Measurements from ENCODE around the gene ZMAT5.

Gene ZMAT5

DNA sequence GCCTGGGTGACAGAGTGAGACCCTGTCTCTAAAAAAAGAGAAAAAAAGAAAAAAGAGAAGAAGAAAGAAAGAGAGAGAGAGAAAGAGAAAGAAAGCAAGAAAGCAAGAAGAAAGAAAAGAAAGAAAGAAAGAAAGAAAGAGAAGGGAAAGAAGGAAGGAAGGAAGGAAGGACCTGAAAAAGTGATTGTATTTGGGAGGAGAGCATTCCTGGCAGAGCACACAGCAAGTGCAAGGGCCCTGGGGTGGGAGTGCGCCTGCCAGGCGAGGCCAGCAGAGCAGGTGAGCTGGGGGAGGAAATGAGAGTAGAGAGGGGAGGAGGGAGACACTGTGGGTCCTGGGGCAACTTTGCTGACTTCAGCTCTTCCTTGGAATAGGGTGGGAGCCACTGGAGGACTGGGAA lies 54.7 kb downstream of the ZMAT5 start:
- CTCF ChIA-PET = interaction anchor here (2.0 kb wide), 1 partner anchor 10 kb away, joined by 6 read pairs; no protein-coding TSS in a partner anchor
- H3K36me3 ChIP-seq (ENCODE audit: control insufficient read depth in 4 of 4, insufficient read depth in 4 of 4, low read length in 3 of 4) = no peaks in the 10 kb centered on the region
- POLR2A ChIA-PET = no interaction called here

DNA sequence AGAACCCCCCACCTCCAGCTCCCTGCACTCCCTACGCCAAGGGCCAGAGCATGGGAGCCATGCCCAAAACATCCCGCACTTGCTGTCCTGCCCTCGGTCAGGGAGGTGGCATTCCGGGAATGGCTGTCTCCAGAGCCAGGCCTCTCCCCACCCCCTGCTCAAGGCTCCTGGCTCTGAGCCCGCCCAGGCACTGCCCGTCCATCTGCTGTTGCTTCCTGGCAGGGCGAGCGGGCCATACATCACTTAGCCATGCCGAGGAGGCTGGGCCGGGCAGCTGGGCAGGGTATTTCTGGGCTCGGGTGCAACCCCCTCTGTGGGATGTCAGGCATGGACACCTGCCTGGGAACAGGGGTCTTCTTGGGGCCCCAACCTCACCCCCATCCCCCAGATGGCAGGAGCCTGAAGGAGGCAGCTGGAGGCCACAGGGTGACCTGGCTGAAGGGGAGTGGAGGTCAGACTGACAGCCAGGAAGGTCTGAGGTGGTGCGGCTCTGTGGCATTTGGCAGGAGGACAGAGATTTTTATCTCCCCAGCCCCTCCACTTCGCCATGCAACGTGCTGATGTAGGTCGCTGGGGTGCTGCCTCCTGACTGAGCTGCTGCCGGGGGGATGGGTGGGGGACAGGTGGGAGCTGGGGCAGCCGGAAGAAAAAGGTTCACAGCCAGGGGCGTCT lies 55.7 kb downstream of the ZMAT5 start:
- Histone ChIP-seq H3K9me3 (ENCODE audit: control extremely low read depth in 1 of 5, control insufficient read depth in 4 of 5, insufficient read depth in 2 of 5, low read depth in 1 of 5, low read length in 4 of 5) (no peaks in the 10 kb centered on the region), H3K27ac (ENCODE audit: insufficient read depth in 1 of 2, low read depth in 1 of 2, low read length in 2 of 2, poor library complexity in 1 of 2, severe bottlenecking in 2 of 2) (no peak overlapping the region), H3K36me3 (ENCODE audit: control insufficient read depth in 4 of 4, insufficient read depth in 4 of 4, low read length in 3 of 4) (no peaks in the 10 kb centered on the region), H3K4me1 (ENCODE audit: control extremely low read depth in 1 of 4, control insufficient read depth in 4 of 4, insufficient read depth in 4 of 4, low read length in 3 of 4) (peaks cover 0 to 6% (median 0%) of the 10 kb centered on the region in 4 experiments), H3K4me3 (ENCODE audit: control insufficient read depth in 1 of 7, extremely low read depth in 1 of 7, insufficient read depth in 4 of 7, low read depth in 2 of 7, low read length in 6 of 7) (no peak overlapping the region), H3K27me3 (replicated peaks in 2 of 5; ENCODE audit: control insufficient read depth in 4 of 5, insufficient read depth in 5 of 5, low read length in 4 of 5) (peaks cover 0 to 28% (median 12%) of the 10 kb centered on the region in 5 experiments)
- no peak for DNase-seq
- ChIA-PET POLR2A (no interaction called here), CTCF (interaction anchor here (0.8 to 2.0 kb wide), 2 partner anchors 9 to 294 kb away, joined by 3 to 6 read pairs; no protein-coding TSS in a partner anchor)
- WGBS (ENCODE audit: insufficient coverage) = 73% methylated on average over 6 of the region's 18 CpGs

More for the DNA sequence above, 54.7 kb downstream of the ZMAT5 start:
- Histone ChIP-seq H3K9me3 (ENCODE audit: control extremely low read depth in 1 of 5, control insufficient read depth in 4 of 5, insufficient read depth in 2 of 5, low read depth in 1 of 5, low read length in 4 of 5) (no peaks in the 10 kb centered on the region), H3K4me3 (ENCODE audit: control insufficient read depth in 1 of 7, extremely low read depth in 1 of 7, insufficient read depth in 4 of 7, low read depth in 2 of 7, low read length in 6 of 7) (no peak overlapping the region), H3K4me1 (ENCODE audit: control extremely low read depth in 1 of 4, control insufficient read depth in 4 of 4, insufficient read depth in 4 of 4, low read length in 3 of 4) (peaks cover 0 to 4% (median 0%) of the 10 kb centered on the region in 4 experiments), H3K27ac (ENCODE audit: insufficient read depth in 1 of 2, low read depth in 1 of 2, low read length in 2 of 2, poor library complexity in 1 of 2, severe bottlenecking in 2 of 2) (no peak overlapping the region), H3K27me3 (replicated peaks in 2 of 5; ENCODE audit: control insufficient read depth in 4 of 5, insufficient read depth in 5 of 5, low read length in 4 of 5) (peaks cover 0 to 33% (median 11%) of the 10 kb centered on the region in 5 experiments)
- 94% methylated on average over 2 of the region's 2 CpGs for WGBS (ENCODE audit: insufficient coverage)
- DNase-seq = no peak

DNA sequence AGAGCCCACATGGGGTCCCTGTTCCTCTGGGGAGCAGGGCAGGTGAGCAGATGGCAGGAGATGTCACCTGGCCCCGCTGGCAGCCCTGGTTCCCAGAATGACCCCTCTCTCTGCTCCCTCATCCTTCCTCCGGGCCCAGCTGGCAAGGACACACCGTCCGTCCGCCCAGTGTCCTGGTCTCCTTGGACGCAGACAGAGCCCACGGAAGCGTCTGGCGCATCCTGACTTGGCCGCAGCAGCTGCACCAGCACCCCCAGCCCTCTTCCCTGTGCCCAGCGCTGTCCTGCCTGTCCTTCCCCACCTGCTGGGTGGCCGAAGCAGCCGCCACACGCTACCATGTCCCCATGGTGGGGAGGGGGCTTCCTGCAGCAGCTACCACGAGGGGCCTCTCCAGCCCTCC lies 56.6 kb downstream of the ZMAT5 start:
- 84% methylated on average over 10 of the region's 15 CpGs for WGBS (ENCODE audit: insufficient coverage)
- Histone ChIP-seq H3K4me1 (ENCODE audit: control extremely low read depth in 1 of 4, control insufficient read depth in 4 of 4, insufficient read depth in 4 of 4, low read length in 3 of 4) (peaks cover 0 to 6% (median 0%) of the 10 kb centered on the region in 4 experiments), H3K36me3 (ENCODE audit: control insufficient read depth in 4 of 4, insufficient read depth in 4 of 4, low read length in 3 of 4) (no peaks in the 10 kb centered on the region), H3K4me3 (ENCODE audit: control insufficient read depth in 1 of 7, extremely low read depth in 1 of 7, insufficient read depth in 4 of 7, low read depth in 2 of 7, low read length in 6 of 7) (no peak overlapping the region), H3K27ac (ENCODE audit: insufficient read depth in 1 of 2, low read depth in 1 of 2, low read length in 2 of 2, poor library complexity in 1 of 2, severe bottlenecking in 2 of 2) (no peak overlapping the region), H3K9me3 (ENCODE audit: control extremely low read depth in 1 of 5, control insufficient read depth in 4 of 5, insufficient read depth in 2 of 5, low read depth in 1 of 5, low read length in 4 of 5) (no peaks in the 10 kb centered on the region), H3K27me3 (replicated peaks in 2 of 5; ENCODE audit: control insufficient read depth in 4 of 5, insufficient read depth in 5 of 5, low read length in 4 of 5) (peaks cover 0 to 20% (median 12%) of the 10 kb centered on the region in 5 experiments)
- ChIA-PET CTCF (interaction anchor here (0.8 kb wide), 1 partner anchor 295 kb away, joined by 3 read pairs; no protein-coding TSS in a partner anchor), POLR2A (no interaction called here)
- no peak for DNase-seq

DNA sequence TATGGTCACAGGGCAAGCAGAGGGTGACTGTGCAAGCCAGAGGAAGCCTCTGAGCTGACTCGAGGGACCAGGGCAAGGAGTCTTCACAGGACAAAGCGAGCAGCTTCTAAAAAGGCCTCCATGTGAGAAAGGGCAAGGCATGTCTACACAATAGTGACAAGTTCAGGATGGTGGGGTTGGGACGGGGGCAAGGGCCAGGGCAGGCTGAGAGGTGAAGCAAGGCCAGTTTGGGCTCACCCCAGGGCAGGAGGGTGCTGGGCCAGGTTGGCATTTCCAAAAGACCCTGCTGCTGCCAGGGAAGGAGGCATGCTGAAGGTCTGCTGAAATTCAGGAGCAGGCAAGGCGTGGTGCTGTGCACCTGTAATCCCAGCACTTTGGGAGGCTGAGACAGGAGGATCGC lies 59.3 kb downstream of the ZMAT5 start:
- CTCF ChIA-PET = no interaction called here
- Histone ChIP-seq H3K27me3 (replicated peaks in 2 of 5; ENCODE audit: control insufficient read depth in 4 of 5, insufficient read depth in 5 of 5, low read length in 4 of 5) (peaks cover 0 to 14% (median 4%) of the 10 kb centered on the region in 5 experiments), H3K27ac (ENCODE audit: insufficient read depth in 1 of 2, low read depth in 1 of 2, low read length in 2 of 2, poor library complexity in 1 of 2, severe bottlenecking in 2 of 2) (no peak overlapping the region), H3K36me3 (ENCODE audit: control insufficient read depth in 4 of 4, insufficient read depth in 4 of 4, low read length in 3 of 4) (no peaks in the 10 kb centered on the region), H3K4me1 (ENCODE audit: control extremely low read depth in 1 of 4, control insufficient read depth in 4 of 4, insufficient read depth in 4 of 4, low read length in 3 of 4) (peaks cover 0 to 21% (median 8%) of the 10 kb centered on the region in 4 experiments), H3K4me3 (ENCODE audit: control insufficient read depth in 1 of 7, extremely low read depth in 1 of 7, insufficient read depth in 4 of 7, low read depth in 2 of 7, low read length in 6 of 7) (no peak overlapping the region), H3K9me3 (ENCODE audit: control extremely low read depth in 1 of 5, control insufficient read depth in 4 of 5, insufficient read depth in 2 of 5, low read depth in 1 of 5, low read length in 4 of 5) (no peaks in the 10 kb centered on the region)
- DNase-seq = no peak
- 89% methylated on average over 4 of the region's 5 CpGs for WGBS (ENCODE audit: insufficient coverage)
- POLR2A ChIA-PET = no interaction called here

- ChIA-PET CTCF (no interaction called here), POLR2A (no interaction called here)
- 53% methylated on average over 17 of the region's 18 CpGs for WGBS (ENCODE audit: insufficient coverage)
These were observed 59.8 kb downstream of the ZMAT5 start for GRCh38 chr22:29707010-29707409.

DNA sequence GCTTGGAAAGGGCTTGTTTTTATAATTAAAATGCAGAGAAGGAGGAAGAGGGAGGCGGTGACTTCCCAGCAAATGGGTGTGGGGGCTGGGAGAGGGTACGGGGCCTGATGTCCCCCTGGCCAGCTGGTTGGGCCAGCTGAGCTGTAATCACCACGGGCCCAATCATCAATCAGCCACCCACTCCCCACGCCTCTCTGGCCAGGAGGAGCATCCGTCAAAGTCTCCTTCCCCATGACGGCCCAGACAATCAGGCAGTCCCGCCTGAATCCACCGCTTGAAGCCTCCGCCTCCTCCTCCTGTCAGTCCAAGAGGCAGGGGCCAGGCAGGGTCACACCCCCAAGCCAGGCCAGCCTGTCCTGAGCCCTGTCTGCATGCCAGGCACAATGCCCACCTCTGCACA lies 60.3 kb downstream of the ZMAT5 start:
- Histone ChIP-seq H3K4me3 (ENCODE audit: control insufficient read depth in 1 of 7, extremely low read depth in 1 of 7, insufficient read depth in 4 of 7, low read depth in 2 of 7, low read length in 6 of 7) (no peak overlapping the region), H3K9me3 (ENCODE audit: control extremely low read depth in 1 of 5, control insufficient read depth in 4 of 5, insufficient read depth in 2 of 5, low read depth in 1 of 5, low read length in 4 of 5) (no peaks in the 10 kb centered on the region), H3K27ac (ENCODE audit: insufficient read depth in 1 of 2, low read depth in 1 of 2, low read length in 2 of 2, poor library complexity in 1 of 2, severe bottlenecking in 2 of 2) (no peak overlapping the region), H3K27me3 (replicated peaks in 2 of 5; ENCODE audit: control insufficient read depth in 4 of 5, insufficient read depth in 5 of 5, low read length in 4 of 5) (peaks cover 0 to 12% (median 4%) of the 10 kb centered on the region in 5 experiments), H3K36me3 (ENCODE audit: control insufficient read depth in 4 of 4, insufficient read depth in 4 of 4, low read length in 3 of 4) (no peaks in the 10 kb centered on the region), H3K4me1 (ENCODE audit: control extremely low read depth in 1 of 4, control insufficient read depth in 4 of 4, insufficient read depth in 4 of 4, low read length in 3 of 4) (peaks cover 0 to 31% (median 16%) of the 10 kb centered on the region in 4 experiments)
- WGBS (ENCODE audit: insufficient coverage) = 74% methylated on average over 6 of the region's 9 CpGs
- POLR2A ChIA-PET = interaction anchor here (0.6 kb wide), 1 partner anchor 280 kb away, joined by 3 read pairs; no protein-coding TSS in a partner anchor
- CTCF ChIA-PET = no interaction called here
- no peak for DNase-seq

More at GRCh38 chr22:29707010-29707409, 59.8 kb downstream of the ZMAT5 start:
- H3K27ac ChIP-seq (ENCODE audit: insufficient read depth in 1 of 2, low read depth in 1 of 2, low read length in 2 of 2, poor library complexity in 1 of 2, severe bottlenecking in 2 of 2) = no peak overlapping the region
- H3K36me3 ChIP-seq (ENCODE audit: control insufficient read depth in 4 of 4, insufficient read depth in 4 of 4, low read length in 3 of 4) = no peaks in the 10 kb centered on the region
- H3K9me3 ChIP-seq (ENCODE audit: control extremely low read depth in 1 of 5, control insufficient read depth in 4 of 5, insufficient read depth in 2 of 5, low read depth in 1 of 5, low read length in 4 of 5) = no peaks in the 10 kb centered on the region
- no peak for DNase-seq
- H3K4me1 ChIP-seq (ENCODE audit: control extremely low read depth in 1 of 4, control insufficient read depth in 4 of 4, insufficient read depth in 4 of 4, low read length in 3 of 4) = peaks cover 0 to 25% (median 11%) of the 10 kb centered on the region in 4 experiments
- H3K4me3 ChIP-seq (ENCODE audit: control insufficient read depth in 1 of 7, extremely low read depth in 1 of 7, insufficient read depth in 4 of 7, low read depth in 2 of 7, low read length in 6 of 7) = no peak overlapping the region
- H3K27me3 ChIP-seq (replicated peaks in 2 of 5; ENCODE audit: control insufficient read depth in 4 of 5, insufficient read depth in 5 of 5, low read length in 4 of 5) = peaks cover 0 to 12% (median 4%) of the 10 kb centered on the region in 5 experiments

DNA sequence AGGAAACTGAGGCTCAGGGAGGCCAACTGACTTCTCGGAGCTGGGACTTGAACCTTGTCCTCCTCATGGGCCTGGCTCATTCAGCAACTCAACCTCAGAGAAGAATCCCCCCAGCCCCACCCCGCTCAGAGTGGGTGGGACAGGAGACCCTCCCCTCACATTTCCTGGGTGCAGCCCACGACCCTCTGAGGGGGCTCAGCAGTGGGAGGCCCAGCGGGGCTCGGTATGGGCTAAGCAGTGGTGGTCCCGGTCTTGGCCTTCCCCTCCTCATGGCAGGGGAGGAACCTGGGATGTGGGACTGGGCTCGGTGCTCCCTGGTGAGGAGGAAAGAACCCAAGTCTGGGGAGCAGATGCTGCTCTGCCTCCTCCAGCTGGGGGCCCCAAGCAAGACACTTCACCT lies 61.2 kb downstream of the ZMAT5 start:
- no peak overlapping the region for H3K4me3 ChIP-seq (ENCODE audit: control insufficient read depth in 1 of 7, extremely low read depth in 1 of 7, insufficient read depth in 4 of 7, low read depth in 2 of 7, low read length in 6 of 7)
- H3K4me1 ChIP-seq (ENCODE audit: control extremely low read depth in 1 of 4, control insufficient read depth in 4 of 4, insufficient read depth in 4 of 4, low read length in 3 of 4) = peaks cover 0 to 35% (median 25%) of the 10 kb centered on the region in 4 experiments
- no peak overlapping the region for H3K27ac ChIP-seq (ENCODE audit: insufficient read depth in 1 of 2, low read depth in 1 of 2, low read length in 2 of 2, poor library complexity in 1 of 2, severe bottlenecking in 2 of 2)
- no peaks in the 10 kb centered on the region for H3K36me3 ChIP-seq (ENCODE audit: control insufficient read depth in 4 of 4, insufficient read depth in 4 of 4, low read length in 3 of 4)
- WGBS (ENCODE audit: insufficient coverage) = 100% methylated on average over 2 of the region's 7 CpGs
- DNase-seq = no peak
- ChIA-PET CTCF (no interaction called here), POLR2A (no interaction called here)
- H3K9me3 ChIP-seq (ENCODE audit: control extremely low read depth in 1 of 5, control insufficient read depth in 4 of 5, insufficient read depth in 2 of 5, low read depth in 1 of 5, low read length in 4 of 5) = no peaks in the 10 kb centered on the region
- peaks cover 0 to 12% (median 4%) of the 10 kb centered on the region in 5 experiments for H3K27me3 ChIP-seq (replicated peaks in 2 of 5; ENCODE audit: control insufficient read depth in 4 of 5, insufficient read depth in 5 of 5, low read length in 4 of 5)
